Measurements from ENCODE around the gene ZC3H4.

The ZC3H4 gene

DNA sequence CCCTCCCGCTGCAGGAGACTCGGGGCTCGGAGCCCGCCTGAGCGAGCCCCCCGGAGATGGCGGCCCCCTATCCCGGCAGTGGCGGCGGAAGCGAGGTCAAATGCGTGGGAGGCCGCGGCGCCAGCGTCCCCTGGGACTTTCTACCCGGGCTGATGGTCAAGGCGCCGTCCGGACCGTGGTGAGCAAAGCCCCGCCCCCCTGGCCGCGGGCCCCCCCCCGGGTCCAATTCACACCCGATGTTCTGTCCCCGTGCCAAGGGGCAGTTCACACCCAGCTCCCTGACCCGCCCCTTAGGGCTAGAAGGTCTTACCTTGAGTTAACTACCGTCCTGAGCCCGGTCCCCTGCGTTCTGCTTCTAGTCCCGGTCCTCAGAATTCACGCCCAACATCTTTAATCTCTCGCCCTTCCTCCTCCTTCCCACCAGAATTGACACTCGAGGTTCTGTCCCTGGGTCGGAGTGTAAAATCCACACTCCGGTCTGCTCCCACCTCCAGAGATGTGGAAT lies 92.5 kb downstream of the ZC3H4 start:
- no peak for DNase-seq (ENCODE audit: low spot score)

GRCh38 chr19:47020132-47020805 lies 93.3 kb downstream of the ZC3H4 start:
- DNase-seq (ENCODE audit: low spot score), result no peak

GRCh38 chr19:47019431-47020041 lies 94.0 kb downstream of the ZC3H4 start, which contains the start of gene NPAS1:
Gene NPAS1, plus strand, starts transcription at chr19:47019837. Its CDS starts 1,211 bp downstream, at chr19:47021048.
- no peak for DNase-seq (ENCODE audit: low spot score)

- DNase-seq (ENCODE audit: low spot score), result no peak
Observed at GRCh38 chr19:47018923-47019322, 94.7 kb downstream of the ZC3H4 start.

Measured in pons (tissue), 1 donor.